ENCODE data around the gene COG1.

DNA sequence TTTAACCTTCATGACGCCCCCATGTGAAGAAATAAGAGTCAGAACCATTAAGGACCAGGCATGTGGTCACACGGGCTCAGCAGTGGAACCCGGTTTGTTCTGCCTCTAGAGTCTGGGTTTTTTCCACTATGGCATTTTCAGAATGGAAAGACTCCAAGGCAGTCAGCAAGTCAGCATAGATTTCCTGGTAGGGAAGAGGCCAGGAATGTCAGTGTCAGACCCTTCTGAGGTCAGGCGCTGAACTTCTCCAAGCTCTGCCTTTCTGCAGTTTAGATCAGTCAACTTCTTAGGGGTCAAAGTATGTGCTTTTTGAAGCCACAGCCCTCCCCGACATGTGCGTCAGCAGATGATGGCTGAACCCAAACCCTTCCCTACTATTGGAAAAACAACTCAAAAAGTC lies 24.2 kb upstream of the COG1 start:
- no peak for TF ChIP-seq CTCF (IDR thresholded peaks at IDR 0.05)
- no peak for TF ChIP-seq POLR2A (IDR thresholded peaks at IDR 0.05)

All from esophagus squamous epithelium (tissue), 4 donors.